GM21515 (cell line): Measurements from ENCODE around the gene KCTD4.

Source experiments
- ATAC-seq: cut with Tn5 transposase; IDR thresholded peaks from one replicate; pipeline ENCODE4 v1.9.1; 2021; ENCODE audit not compliant: unreplicated experiment

The KCTD4 gene

GRCh38 chr13:45179428-45179827 is 21.4 kb downstream of the KCTD4 start:
- no peak for ATAC-seq

GRCh38 chr13:45178349-45179162 is 22.3 kb downstream of the KCTD4 start:
- no peak for ATAC-seq

GRCh38 chr13:45174478-45174877 is 26.4 kb downstream of the KCTD4 start:
- ATAC-seq: no peak

- no peak for ATAC-seq
These were observed 32.3 kb downstream of the KCTD4 start for GRCh38 chr13:45168555-45168930.

- no peak for ATAC-seq
These were observed 33.0 kb downstream of the KCTD4 start for GRCh38 chr13:45167611-45168554.

GRCh38 chr13:45166858-45167257 is 34.0 kb downstream of the KCTD4 start:
- no peak for ATAC-seq

- ATAC-seq: no peak
These were observed 38.0 kb downstream of the KCTD4 start for GRCh38 chr13:45162821-45163220.

GRCh38 chr13:45162194-45162593 is 38.7 kb downstream of the KCTD4 start:
- ATAC-seq: no peak

- ATAC-seq: no peak
These were observed 44.1 kb downstream of the KCTD4 start for GRCh38 chr13:45156565-45157361.

GRCh38 chr13:45149964-45150363 is 50.9 kb downstream of the KCTD4 start:
- no peak for ATAC-seq

GRCh38 chr13:45143346-45143751 is 57.5 kb downstream of the KCTD4 start:
- no peak for ATAC-seq
